ENCODE results near the gene SPRED3. TPM values are rescaled to one million over a fixed set of nuclear protein-coding genes. Genes with fewer than 3 reads are reported as not detected.

Gene SPRED3
- total and polyA plus RNA-seq, 9 of the 15 experiments (the other 6 are each of a cell fraction or from before 2014, with no cell fraction given), result 0.05 to 1.3 (median 0.36) TPM

DNA sequence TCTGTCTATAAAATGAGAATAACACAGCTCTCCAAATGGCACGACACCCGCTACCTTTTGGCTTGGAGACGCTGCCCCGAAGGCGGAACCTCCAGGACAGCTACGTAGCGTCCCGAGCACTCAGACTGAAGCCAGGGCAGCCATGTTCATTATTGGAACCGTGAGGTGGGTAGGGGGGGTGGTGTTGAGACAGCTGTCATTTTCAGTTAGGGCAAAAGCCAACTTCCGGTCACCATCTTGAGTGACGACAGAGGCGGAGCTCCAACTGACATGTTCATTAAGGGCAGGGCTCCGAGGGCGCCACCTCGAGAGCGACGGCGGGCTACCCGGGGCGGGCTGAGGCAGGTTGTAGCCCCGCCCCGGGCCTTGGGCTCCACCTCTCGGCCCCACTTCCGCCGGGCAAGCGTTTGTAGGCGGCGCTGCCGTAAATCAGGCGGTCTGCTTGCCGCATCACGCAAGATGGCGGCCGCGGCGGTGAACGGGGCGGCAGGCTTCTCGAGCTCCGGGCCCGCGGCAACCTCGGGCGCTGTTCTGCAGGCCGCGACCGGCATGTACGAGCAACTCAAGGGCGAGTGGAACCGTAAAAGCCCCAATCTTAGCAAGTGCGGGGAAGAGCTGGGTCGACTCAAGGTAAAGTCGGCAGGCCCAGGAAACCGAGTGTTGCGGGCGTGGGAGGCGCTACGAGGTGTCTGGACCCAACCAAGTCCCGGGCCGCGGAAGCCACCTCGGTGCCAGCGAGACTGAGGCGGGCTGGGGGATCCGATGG lies 14.0 kb upstream of the SPRED3 start, which contains the start of gene PSMD8 (continued):
- TF ChIP-seq, protein P1, sequence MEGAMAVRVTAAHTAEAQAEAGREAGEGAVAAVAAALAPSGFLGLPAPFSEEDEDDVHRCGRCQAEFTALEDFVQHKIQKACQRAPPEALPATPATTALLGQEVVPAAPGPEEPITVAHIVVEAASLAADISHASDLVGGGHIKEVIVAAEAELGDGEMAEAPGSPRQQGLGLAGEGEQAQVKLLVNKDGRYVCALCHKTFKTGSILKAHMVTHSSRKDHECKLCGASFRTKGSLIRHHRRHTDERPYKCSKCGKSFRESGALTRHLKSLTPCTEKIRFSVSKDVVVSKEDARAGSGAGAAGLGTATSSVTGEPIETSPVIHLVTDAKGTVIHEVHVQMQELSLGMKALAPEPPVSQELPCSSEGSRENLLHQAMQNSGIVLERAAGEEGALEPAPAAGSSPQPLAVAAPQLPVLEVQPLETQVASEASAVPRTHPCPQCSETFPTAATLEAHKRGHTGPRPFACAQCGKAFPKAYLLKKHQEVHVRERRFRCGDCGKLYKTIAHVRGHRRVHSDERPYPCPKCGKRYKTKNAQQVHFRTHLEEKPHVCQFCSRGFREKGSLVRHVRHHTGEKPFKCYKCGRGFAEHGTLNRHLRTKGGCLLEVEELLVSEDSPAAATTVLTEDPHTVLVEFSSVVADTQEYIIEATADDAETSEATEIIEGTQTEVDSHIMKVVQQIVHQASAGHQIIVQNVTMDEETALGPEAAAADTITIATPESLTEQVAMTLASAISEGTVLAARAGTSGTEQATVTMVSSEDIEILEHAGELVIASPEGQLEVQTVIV (CRISPR knock-in tag; IDR thresholded peaks at IDR 0.05; ENCODE audit: borderline replicate concordance), result peak; percentile 94
- TF ChIP-seq, protein P2, sequence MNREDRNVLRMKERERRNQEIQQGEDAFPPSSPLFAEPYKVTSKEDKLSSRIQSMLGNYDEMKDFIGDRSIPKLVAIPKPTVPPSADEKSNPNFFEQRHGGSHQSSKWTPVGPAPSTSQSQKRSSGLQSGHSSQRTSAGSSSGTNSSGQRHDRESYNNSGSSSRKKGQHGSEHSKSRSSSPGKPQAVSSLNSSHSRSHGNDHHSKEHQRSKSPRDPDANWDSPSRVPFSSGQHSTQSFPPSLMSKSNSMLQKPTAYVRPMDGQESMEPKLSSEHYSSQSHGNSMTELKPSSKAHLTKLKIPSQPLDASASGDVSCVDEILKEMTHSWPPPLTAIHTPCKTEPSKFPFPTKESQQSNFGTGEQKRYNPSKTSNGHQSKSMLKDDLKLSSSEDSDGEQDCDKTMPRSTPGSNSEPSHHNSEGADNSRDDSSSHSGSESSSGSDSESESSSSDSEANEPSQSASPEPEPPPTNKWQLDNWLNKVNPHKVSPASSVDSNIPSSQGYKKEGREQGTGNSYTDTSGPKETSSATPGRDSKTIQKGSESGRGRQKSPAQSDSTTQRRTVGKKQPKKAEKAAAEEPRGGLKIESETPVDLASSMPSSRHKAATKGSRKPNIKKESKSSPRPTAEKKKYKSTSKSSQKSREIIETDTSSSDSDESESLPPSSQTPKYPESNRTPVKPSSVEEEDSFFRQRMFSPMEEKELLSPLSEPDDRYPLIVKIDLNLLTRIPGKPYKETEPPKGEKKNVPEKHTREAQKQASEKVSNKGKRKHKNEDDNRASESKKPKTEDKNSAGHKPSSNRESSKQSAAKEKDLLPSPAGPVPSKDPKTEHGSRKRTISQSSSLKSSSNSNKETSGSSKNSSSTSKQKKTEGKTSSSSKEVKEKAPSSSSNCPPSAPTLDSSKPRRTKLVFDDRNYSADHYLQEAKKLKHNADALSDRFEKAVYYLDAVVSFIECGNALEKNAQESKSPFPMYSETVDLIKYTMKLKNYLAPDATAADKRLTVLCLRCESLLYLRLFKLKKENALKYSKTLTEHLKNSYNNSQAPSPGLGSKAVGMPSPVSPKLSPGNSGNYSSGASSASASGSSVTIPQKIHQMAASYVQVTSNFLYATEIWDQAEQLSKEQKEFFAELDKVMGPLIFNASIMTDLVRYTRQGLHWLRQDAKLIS (CRISPR knock-in tag; IDR thresholded peaks at IDR 0.05), result peak; percentile 99
- TF ChIP-seq, protein P3, sequence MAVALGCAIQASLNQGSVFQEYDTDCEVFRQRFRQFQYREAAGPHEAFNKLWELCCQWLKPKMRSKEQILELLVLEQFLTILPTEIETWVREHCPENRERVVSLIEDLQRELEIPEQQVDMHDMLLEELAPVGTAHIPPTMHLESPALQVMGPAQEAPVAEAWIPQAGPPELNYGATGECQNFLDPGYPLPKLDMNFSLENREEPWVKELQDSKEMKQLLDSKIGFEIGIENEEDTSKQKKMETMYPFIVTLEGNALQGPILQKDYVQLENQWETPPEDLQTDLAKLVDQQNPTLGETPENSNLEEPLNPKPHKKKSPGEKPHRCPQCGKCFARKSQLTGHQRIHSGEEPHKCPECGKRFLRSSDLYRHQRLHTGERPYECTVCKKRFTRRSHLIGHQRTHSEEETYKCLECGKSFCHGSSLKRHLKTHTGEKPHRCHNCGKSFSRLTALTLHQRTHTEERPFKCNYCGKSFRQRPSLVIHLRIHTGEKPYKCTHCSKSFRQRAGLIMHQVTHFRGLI (CRISPR knock-in tag; IDR thresholded peaks at IDR 0.05), result no peak
- TF ChIP-seq, protein P4, sequence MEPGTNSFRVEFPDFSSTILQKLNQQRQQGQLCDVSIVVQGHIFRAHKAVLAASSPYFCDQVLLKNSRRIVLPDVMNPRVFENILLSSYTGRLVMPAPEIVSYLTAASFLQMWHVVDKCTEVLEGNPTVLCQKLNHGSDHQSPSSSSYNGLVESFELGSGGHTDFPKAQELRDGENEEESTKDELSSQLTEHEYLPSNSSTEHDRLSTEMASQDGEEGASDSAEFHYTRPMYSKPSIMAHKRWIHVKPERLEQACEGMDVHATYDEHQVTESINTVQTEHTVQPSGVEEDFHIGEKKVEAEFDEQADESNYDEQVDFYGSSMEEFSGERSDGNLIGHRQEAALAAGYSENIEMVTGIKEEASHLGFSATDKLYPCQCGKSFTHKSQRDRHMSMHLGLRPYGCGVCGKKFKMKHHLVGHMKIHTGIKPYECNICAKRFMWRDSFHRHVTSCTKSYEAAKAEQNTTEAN (CRISPR knock-in tag; IDR thresholded peaks at IDR 0.05), result peak; percentile 85; the same call in 1 of the 2 replicates
